ENCODE measurements around the gene SERPINA4.

The SERPINA4 gene, protein sequence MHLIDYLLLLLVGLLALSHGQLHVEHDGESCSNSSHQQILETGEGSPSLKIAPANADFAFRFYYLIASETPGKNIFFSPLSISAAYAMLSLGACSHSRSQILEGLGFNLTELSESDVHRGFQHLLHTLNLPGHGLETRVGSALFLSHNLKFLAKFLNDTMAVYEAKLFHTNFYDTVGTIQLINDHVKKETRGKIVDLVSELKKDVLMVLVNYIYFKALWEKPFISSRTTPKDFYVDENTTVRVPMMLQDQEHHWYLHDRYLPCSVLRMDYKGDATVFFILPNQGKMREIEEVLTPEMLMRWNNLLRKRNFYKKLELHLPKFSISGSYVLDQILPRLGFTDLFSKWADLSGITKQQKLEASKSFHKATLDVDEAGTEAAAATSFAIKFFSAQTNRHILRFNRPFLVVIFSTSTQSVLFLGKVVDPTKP

DNA sequence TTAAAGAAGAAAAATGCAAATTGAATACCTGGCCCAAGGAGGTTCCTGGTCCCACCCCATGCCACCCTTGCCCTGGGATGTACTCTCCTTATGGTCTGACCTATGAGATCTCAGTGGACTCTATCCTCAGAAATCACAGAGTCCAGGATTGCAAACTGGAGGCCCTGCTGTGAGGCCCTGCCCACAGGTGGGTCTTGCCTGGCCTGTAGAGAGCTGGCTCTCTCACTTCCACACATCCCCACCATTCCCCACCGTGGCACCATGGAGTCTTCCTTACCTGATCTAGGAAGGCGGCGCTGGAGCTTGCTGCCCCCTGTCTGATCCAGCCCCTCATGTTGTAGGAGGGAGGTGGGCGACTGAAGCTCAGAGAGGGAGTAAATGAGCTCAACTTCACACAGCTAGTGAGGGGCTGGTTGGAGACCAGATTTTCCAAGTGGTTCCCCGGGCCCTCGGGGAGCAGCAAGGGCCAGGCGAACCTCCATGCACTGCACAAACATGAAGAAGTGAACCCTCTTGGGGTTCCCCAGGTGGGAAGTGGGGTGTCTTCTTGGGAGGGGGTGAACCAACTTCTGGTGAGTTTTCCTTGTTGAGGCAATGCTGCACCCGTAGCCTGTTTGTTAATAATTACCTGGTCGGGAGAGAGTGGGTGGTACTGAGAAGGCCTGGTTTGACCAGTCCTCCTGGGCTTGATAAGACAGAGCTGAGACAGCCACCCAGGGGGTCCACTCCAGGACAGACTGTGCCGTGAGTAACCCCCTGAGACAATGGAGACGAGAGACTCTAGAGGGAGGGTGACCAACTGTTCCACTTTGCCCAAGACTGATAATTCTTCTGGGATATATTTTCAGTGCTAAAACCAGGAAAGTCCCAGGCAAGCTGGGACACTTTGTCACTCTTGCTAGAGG lies at the start of gene SERPINA4:
SERPINA4 (plus strand) TSS at position 692 of the 905 bp plus-strand sequence. CDS start 2,041 bp downstream, outside the sequence.
- no peak for DNase-seq (ENCODE audit: low read depth in 2 of 2)

DNA sequence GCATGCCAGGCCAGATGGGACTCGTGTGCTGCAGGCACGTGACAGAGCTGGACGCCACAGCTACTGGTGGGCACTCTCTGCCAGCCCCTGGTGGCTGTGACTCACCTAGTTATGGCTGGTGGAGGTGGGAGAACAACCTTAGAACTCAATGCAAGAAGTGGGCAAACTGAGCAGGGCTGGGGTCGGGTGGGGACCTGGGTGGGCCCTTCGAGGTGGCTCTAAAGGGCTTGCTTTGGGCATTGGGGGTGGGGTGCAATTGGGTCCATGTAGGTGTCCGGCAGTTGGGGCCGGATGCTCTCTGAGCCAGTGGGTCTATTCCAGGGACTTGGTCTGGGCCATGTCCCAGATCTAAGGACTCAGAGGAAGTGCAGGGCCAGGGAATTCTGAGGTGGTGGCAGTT lies 46.9 kb upstream of the SERPINA4 start:
- no peak for DNase-seq (ENCODE audit: low read depth in 2 of 2)

DNA sequence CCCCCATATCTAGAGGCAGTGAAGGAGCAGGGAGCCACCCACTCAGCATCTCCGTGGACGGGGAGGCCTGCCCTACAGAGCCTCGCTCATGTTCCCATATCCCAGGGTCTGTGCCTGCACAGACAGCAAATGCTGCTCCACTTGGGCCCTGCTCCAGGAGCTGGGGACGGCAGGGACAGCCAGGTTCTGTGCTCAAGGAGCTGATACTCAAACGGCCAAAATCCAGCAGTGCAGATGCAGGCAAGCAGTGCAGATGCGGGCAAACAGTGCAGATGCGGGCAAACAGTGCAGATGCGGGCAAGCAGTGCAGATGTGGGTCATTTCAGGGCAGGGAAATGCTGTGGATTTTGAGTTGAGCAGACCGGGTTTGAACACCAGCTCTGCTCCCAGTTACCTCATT lies 45.8 kb upstream of the SERPINA4 start:
- no peak for DNase-seq (ENCODE audit: low read depth in 2 of 2)

GRCh38 chr14:94515856-94516255 lies 45.4 kb upstream of the SERPINA4 start:
- no peak for DNase-seq (ENCODE audit: low read depth in 2 of 2)

DNA sequence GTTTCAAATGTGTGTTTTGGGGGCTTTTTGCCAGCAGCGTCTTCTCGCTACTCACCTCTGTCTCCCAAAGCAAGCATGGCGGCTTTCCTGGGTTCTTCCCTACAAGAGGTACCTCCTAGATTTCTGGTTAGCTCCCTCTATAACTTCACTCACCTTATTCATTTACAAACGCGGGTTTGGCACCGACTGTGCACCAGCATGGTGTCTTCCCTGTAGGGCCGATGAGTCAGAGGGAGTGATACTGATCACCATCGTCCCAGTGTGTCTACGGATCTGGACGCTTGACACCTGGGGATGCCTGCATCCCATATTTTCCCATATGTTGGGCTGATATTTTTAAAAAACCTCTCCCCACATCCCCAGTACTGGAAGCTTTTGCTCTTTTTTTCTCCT lies 44.0 kb upstream of the SERPINA4 start:
- no peak for DNase-seq (ENCODE audit: low read depth in 2 of 2)

- DNase-seq (ENCODE audit: low read depth in 2 of 2), result no peak
Measured at GRCh38 chr14:94517641-94518257, 43.5 kb upstream of the SERPINA4 start.

- no peak for DNase-seq (ENCODE audit: low read depth in 2 of 2)
Measured at GRCh38 chr14:94521375-94522114, 39.7 kb upstream of the SERPINA4 start.

- DNase-seq (ENCODE audit: low read depth in 2 of 2), result no peak
Measured at GRCh38 chr14:94522115-94522724, 39.0 kb upstream of the SERPINA4 start.

- no peak for DNase-seq (ENCODE audit: low read depth in 2 of 2)
Measured at GRCh38 chr14:94523265-94523664, 38.0 kb upstream of the SERPINA4 start.

DNA sequence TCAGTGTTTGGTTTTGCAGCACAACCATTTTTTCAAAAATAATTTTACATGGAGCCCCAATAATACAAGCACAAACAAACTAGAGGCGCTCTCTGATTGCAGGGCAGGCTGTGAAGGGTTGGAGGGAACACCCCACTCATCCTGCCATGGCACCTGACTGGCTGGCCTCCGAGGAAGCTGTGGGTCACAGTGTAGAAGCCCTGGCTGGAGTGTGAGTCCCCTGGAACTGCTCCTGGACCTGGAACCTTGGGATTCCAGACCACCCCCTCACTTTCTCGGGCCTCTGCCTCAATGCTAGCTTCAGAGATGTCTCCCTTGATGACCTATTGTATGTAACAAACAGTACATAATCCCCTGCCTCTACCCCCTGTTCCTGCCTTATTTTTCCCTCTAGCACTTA lies 37.1 kb upstream of the SERPINA4 start:
- no peak for DNase-seq (ENCODE audit: low read depth in 2 of 2)

GRCh38 chr14:94531187-94531586 lies 30.1 kb upstream of the SERPINA4 start:
- DNase-seq (ENCODE audit: low read depth in 2 of 2), result no peak

GRCh38 chr14:94532447-94532846 lies 28.8 kb upstream of the SERPINA4 start:
- DNase-seq (ENCODE audit: low read depth in 2 of 2), result no peak

GRCh38 chr14:94535506-94535905 lies 25.7 kb upstream of the SERPINA4 start:
- no peak for DNase-seq (ENCODE audit: low read depth in 2 of 2)

DNA sequence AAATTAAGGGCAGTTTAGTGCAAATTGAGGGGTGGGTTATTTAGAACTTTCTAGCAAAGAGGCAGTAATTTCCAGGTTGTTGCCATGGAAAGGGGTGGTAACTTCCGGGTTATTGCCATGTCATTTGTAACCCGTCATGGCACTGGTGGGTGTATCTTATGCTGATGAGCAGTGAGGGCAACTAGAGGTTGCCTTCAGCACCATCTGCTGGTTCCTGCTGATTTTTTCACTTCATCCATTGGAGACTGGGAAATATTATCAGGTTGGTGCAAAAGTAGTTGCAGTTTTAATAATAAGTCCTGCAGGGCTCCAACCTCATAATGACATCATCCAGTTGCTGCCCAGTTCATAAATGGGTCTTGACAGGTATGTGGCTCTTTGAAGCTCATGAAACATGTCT lies 24.4 kb upstream of the SERPINA4 start:
- DNase-seq (ENCODE audit: low read depth in 2 of 2), result no peak

- no peak for DNase-seq (ENCODE audit: low read depth in 2 of 2)
Measured at GRCh38 chr14:94538070-94538740, 23.0 kb upstream of the SERPINA4 start.

- no peak for DNase-seq (ENCODE audit: low read depth in 2 of 2)
Measured at GRCh38 chr14:94539181-94539580, 22.1 kb upstream of the SERPINA4 start.

GRCh38 chr14:94540031-94540794 lies 21.0 kb upstream of the SERPINA4 start:
- no peak for DNase-seq (ENCODE audit: low read depth in 2 of 2)

DNA sequence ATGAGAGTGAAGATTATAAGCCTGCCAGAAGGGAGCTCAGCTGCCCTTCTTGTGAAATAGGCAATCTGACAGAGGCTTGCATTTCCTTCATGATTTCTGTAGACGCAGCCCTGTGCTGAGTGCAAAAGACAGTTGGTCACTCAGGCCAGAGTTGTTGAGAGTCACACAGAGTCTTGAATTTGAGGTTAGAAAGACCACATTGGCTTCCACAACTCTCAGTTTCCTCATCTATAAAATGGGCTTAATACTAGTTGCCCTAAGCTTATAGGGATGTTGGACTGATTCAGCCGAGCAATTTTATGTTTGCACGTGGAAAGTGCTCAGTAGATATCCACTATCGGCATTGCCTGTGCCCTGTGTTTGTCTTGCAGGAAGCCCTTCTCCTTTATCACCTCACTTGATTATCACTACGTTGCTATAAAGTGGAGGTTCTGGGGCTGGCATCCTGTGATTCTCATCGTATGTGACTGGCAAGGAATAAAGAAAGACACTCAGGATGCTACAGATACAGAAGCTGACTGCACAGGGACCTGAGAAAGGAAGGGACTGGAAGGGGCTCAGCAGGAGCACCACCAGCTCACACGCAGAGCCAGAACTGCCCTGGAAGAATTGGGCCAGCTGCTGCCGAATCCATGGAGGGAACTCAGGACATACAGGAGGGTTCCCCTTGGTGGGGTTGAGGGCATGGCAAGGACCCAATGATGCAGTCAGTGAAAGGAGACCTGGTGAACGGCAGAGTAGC lies 19.8 kb upstream of the SERPINA4 start:
- no peak for DNase-seq (ENCODE audit: low read depth in 2 of 2)

Data from stimulated activated CD4-positive, alpha-beta T cell treated with anti-CD3 and anti-CD28 coated beads, Interleukin-1b, Interleukin-23, amount 100 ng/mL, for 4 hours (primary cell).